Liver (tissue), 9 donors: Measurements from ENCODE around the gene LMTK3. TPM values are rescaled to one million over a fixed set of nuclear protein-coding genes. Genes with fewer than 3 reads are reported as not detected.
A peak's percentile ranks its signal among the peaks of the same experiment; 100 is the strongest.

ENCODE experiments used
- DNase-seq: peaks from one replicate; pipeline ENCODE4 v3.0.0-alpha.2; 2017; ENCODE audit warnings: low spot score
- H3K27ac ChIP-seq, 2 donors: one replicate each; pipeline ENCODE4 v1.7.0; 2013; ENCODE audit warnings: inconsistent platforms in 2 of 2, low read length in 2 of 2, control low read depth in 1 of 2, low read depth in 1 of 2, mild to moderate bottlenecking in 1 of 2
- H3K27me3 ChIP-seq, 4 donors: one replicate each; pipeline versions ENCODE4 v1.6.1 to v1.7.0; 2013; ENCODE audit warnings: low read length in 3 of 4, inconsistent platforms in 1 of 4, mild to moderate bottlenecking in 1 of 4, moderate library complexity in 1 of 4; ENCODE audit not compliant: control insufficient read depth in 4 of 4, insufficient read depth in 4 of 4
- H3K36me3 ChIP-seq, 4 donors: one replicate each; pipeline versions ENCODE4 v1.6.1 to v1.7.0; 2013; ENCODE audit warnings: low read length in 3 of 4, mild to moderate bottlenecking in 3 of 4, low read depth in 1 of 4, moderate library complexity in 1 of 4; ENCODE audit not compliant: control insufficient read depth in 4 of 4, insufficient read depth in 3 of 4
- H3K4me1 ChIP-seq, 4 donors: one replicate each; pipeline versions ENCODE4 v1.6.1 to v1.7.0; 2013; ENCODE audit warnings: low read length in 3 of 4, mild to moderate bottlenecking in 3 of 4, moderate library complexity in 1 of 4; ENCODE audit not compliant: control insufficient read depth in 4 of 4, insufficient read depth in 4 of 4
- H3K4me3 ChIP-seq, 3 donors: one replicate each; pipeline versions ENCODE4 v1.6.1 to v1.7.0; 2013; ENCODE audit warnings: low read length in 3 of 3, control low read depth in 1 of 3, low read depth in 1 of 3, mild to moderate bottlenecking in 1 of 3
- H3K9ac ChIP-seq, 2 donors: one replicate each; pipeline ENCODE4 v1.7.0; 2013; ENCODE audit warnings: low read length in 2 of 2, mild to moderate bottlenecking in 2 of 2, moderate library complexity in 2 of 2, control low read depth in 1 of 2, low read depth in 1 of 2
- H3K9me3 ChIP-seq, 4 donors: one replicate each; pipeline versions ENCODE4 v1.6.1 to v1.7.0; 2013; ENCODE audit warnings: low read length in 3 of 4; ENCODE audit not compliant: control insufficient read depth in 4 of 4
- ATF3 ChIP-seq: IDR thresholded peaks from 2 replicates; pipeline ENCODE4 v1.6.1; 2016; ENCODE audit warnings: antibody characterized with exemption
- CTCF ChIP-seq: fragments of 150-350 bp; IDR thresholded peaks from 2 replicates; pipeline ENCODE4 v1.5.1; 2017; ENCODE audit warnings: improper control_type of control experiment, low read depth, low read length; ENCODE audit not compliant: missing input control
- EGR1 ChIP-seq, 2 donors: IDR thresholded peaks; 2 replicates each; pipeline ENCODE4 v1.6.1; 2016 to 2018; ENCODE audit warnings: antibody characterized with exemption in 2 of 2, low read depth in 2 of 2
- FOXA1 ChIP-seq: IDR thresholded peaks from 2 replicates; pipeline ENCODE4 v1.6.1; 2016; ENCODE audit warnings: antibody characterized with exemption
- FOXA2 ChIP-seq: IDR thresholded peaks from 2 replicates; pipeline ENCODE4 v1.6.1; 2016; ENCODE audit warnings: antibody characterized with exemption
- HNF4A ChIP-seq, 2 donors: conservative IDR thresholded peaks; 2 replicates each; pipeline ENCODE4 v1.6.1; 2016; ENCODE audit warnings: antibody characterized with exemption in 2 of 2, mild to moderate bottlenecking in 2 of 2
- HNF4G ChIP-seq: IDR thresholded peaks from 2 replicates; pipeline ENCODE4 v1.6.1; 2016; ENCODE audit warnings: antibody characterized with exemption
- JUND ChIP-seq, 2 donors: IDR thresholded peaks; 2 replicates each; pipeline ENCODE4 v1.6.1; 2016; ENCODE audit warnings: antibody characterized with exemption in 2 of 2
- NR2F2 ChIP-seq: IDR thresholded peaks from 2 replicates; pipeline ENCODE4 v1.6.1; 2016; ENCODE audit warnings: antibody characterized with exemption
- REST ChIP-seq: IDR thresholded peaks from 2 replicates; pipeline ENCODE4 v1.6.1; 2016; ENCODE audit warnings: antibody characterized with exemption, mild to moderate bottlenecking
- RXRA ChIP-seq, 2 donors: IDR thresholded peaks; 2 replicates each; pipeline ENCODE4 v1.6.1; 2017 to 2018; ENCODE audit warnings: antibody characterized with exemption in 2 of 2, mild to moderate bottlenecking in 1 of 2
- TAF1 ChIP-seq: conservative IDR thresholded peaks from 2 replicates; pipeline ENCODE4 v1.6.1; 2016; ENCODE audit warnings: antibody characterized with exemption, mild to moderate bottlenecking
- YY1 ChIP-seq: IDR thresholded peaks from 2 replicates; pipeline ENCODE4 v1.6.1; 2016; ENCODE audit warnings: antibody characterized with exemption, mild to moderate bottlenecking
- WGBS: extraction: QIAGEN DNeasy Blood & Tissue Kit; methylation state at CpG from one replicate; pipeline ENCODE4 v1.1.7; 2013; 5-methylcytosine and 5-hydroxymethylcytosine counted together
- polyA plus RNA-seq, 2 donors: library from polyadenylated mRNA; stranded (reverse) in 1 of 2; unstranded in 1 of 2; fragments of 200-250 nt in 1 of 2; fragments of >200 nt in 1 of 2; fragmentation: Nextera tagmentation in 1 of 2; extraction: Ambion mirVana in 1 of 2; gene quantifications; one replicate each; pipeline versions ENCODE4 v1.2.1 to v1.2.3, GENCODE V29; 2013 to 2015
- total RNA-seq, 2 donors: library from RNA; depleted of rRNA; stranded (reverse); fragments of >200 nt; gene quantifications; one replicate each; pipeline ENCODE4 v1.2.3, GENCODE V29; 2014
- donor health status: healthy.
- donor health status: healthy.
- donor health status: healthy.
- donor health status: healthy.
- donor health status: healthy.

LMTK3 gene
- total and polyA plus RNA-seq, 4 donors: 0.08 TPM; not detected in 2

- Histone ChIP-seq H3K4me3 (peak overlapping the region; percentile 39 to 57 (median 54)), H3K4me1 (peaks cover 0 to 15% (median 8%) of the 10 kb centered on the region in 4 donors), H3K36me3 (peaks cover 8 to 24% (median 10%) of the 10 kb centered on the region in 4 donors), H3K27me3 (no peaks in the 10 kb centered on the region), H3K27ac (peak overlapping the region; percentile 51 to 75), H3K9ac (peak overlapping the region in 1 of 2 donors; percentile 54), H3K9me3 (no peaks in the 10 kb centered on the region)
- no peak for TF ChIP-seq RXRA (IDR thresholded peaks at IDR 0.05)
- no peak for TF ChIP-seq CTCF
- TF ChIP-seq ATF3: no peak
- TF ChIP-seq YY1: no peak
- no peak for TF ChIP-seq JUND (IDR thresholded peaks at IDR 0.05)
- no peak for TF ChIP-seq FOXA2
- TF ChIP-seq HNF4G: no peak
- no peak for TF ChIP-seq TAF1
- no peak for TF ChIP-seq FOXA1
- no peak for TF ChIP-seq HNF4A (conservative IDR thresholded peaks at IDR 0.05)
- TF ChIP-seq NR2F2: no peak
- TF ChIP-seq EGR1 (IDR thresholded peaks at IDR 0.05; ENCODE audit: low read depth in 2 of 2): no peak
- WGBS: 24% methylated on average over 32 of the region's 32 CpGs
- DNase-seq: peak; percentile 50
These were observed 31.5 kb downstream of the LMTK3 start for GRCh38 chr19:48480183-48480557.

- no peak overlapping the region for H3K9ac ChIP-seq
- no peak for TF ChIP-seq CTCF
- TF ChIP-seq REST: no peak
- no peak for TF ChIP-seq HNF4G
- no peak for TF ChIP-seq ATF3
- TF ChIP-seq TAF1: no peak
- H3K4me1 ChIP-seq: peaks cover 0 to 15% (median 8%) of the 10 kb centered on the region in 4 donors
- no peaks in the 10 kb centered on the region for H3K27me3 ChIP-seq
- H3K36me3 ChIP-seq: peaks cover 10 to 29% (median 12%) of the 10 kb centered on the region in 4 donors
- WGBS: 89% methylated on average over 7 of the region's 7 CpGs
- DNase-seq: no peak
- no peaks in the 10 kb centered on the region for H3K9me3 ChIP-seq
- no peak overlapping the region for H3K27ac ChIP-seq
- no peak overlapping the region for H3K4me3 ChIP-seq
These were observed 31.9 kb downstream of the LMTK3 start for GRCh38 chr19:48479686-48480085.
